ENCODE results near the gene AKTIP. TPM values are rescaled to one million over a fixed set of nuclear protein-coding genes. Genes with fewer than 3 reads are reported as not detected.

The AKTIP gene
- total and polyA plus RNA-seq, 9 of the 15 experiments (the other 6 are each of a cell fraction or from before 2014, with no cell fraction given) = 3.0 to 10.7 (median 4.4) TPM

DNA sequence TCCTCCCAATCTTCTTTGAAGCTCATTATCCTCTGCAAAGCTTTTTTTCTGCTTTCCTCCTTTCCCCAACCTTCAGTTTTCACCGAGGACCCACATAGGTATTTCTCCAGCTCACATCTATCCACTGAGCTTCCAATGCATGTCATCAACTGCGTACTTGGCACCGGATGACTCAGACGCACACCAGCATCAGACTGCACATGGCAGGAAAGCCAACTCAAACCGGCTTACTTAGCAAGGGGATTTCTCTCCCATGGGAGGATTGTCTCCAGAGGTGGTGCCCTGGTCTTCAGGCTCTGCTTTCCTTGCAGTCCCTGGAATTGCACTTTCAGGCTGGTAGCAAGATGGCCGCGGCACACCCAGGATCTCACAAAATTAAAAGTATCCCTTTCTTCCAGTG is 1.7 kb upstream of the AKTIP start:
- Histone ChIP-seq H3K9ac (ENCODE audit: insufficient read depth in 1 of 2, low read depth in 2 of 2, low read length in 2 of 2) (no peak overlapping the region), H3K4me3 (no peak overlapping the region), H3K4me2 (ENCODE audit: insufficient read depth, low read length) (no peak overlapping the region), H3K36me3 (ENCODE audit: control insufficient read depth, insufficient read depth, low read length) (no peaks in the 10 kb centered on the region), H3K79me2 (ENCODE audit: control insufficient read depth, insufficient read depth, low read length) (no peaks in the 10 kb centered on the region), H3K9me1 (ENCODE audit: control insufficient read depth, insufficient read depth, low read length) (no peaks in the 10 kb centered on the region), H3K27me3 (ENCODE audit: control insufficient read depth in 2 of 2, insufficient read depth in 2 of 2, low read length in 2 of 2) (no peaks in the 10 kb centered on the region; a peak in 2 of 5 replicates), H3K4me1 (replicated peaks in 1 of 2; ENCODE audit: control insufficient read depth in 2 of 2, insufficient read depth in 2 of 2, low read length in 2 of 2) (peaks cover 7 to 16% of the 10 kb centered on the region in 2 experiments; a peak in 4 of 5 replicates), H3K27ac (ENCODE audit: extremely low read depth, low read depth, low read length) (no peak overlapping the region), H2AFZ (ENCODE audit: low read depth, low read length) (no peak overlapping the region), H3K9me3 (replicated peaks; ENCODE audit: control insufficient read depth, insufficient read depth, low read depth, low read length) (no peaks in the 10 kb centered on the region), H4K20me1 (replicated peaks; ENCODE audit: control insufficient read depth, insufficient read depth, low read length) (no peaks in the 10 kb centered on the region)
- intact Hi-C loops (cut with micrococcal nuclease) = loop anchor here (5.0 to 10.0 kb wide), 3 partner anchors 77 to 447 kb away; no protein-coding TSS in a partner anchor
- POLR2A ChIA-PET = no interaction called here
- 78% methylated on average over 7 of the region's 7 CpGs for WGBS (ENCODE audit: insufficient coverage, low coverage, missing lambda C conversion rate)
- ATAC-seq = no peak
- CTCF ChIA-PET (ENCODE audit: low intra/inter-chr PET ratio) = no interaction called here
- no peak for FAIRE-seq
- DNase-seq (ENCODE audit: extremely low read depth in 1 of 4, low spot score in 3 of 4) = no peak
- TF ChIP-seq MTF1 (CRISPR knock-in tag; IDR thresholded peaks at IDR 0.05; ENCODE audit: borderline replicate concordance) = no peak
- no peak for TF ChIP-seq LCOR (CRISPR knock-in tag; IDR thresholded peaks at IDR 0.05)
- TF ChIP-seq, protein P1, sequence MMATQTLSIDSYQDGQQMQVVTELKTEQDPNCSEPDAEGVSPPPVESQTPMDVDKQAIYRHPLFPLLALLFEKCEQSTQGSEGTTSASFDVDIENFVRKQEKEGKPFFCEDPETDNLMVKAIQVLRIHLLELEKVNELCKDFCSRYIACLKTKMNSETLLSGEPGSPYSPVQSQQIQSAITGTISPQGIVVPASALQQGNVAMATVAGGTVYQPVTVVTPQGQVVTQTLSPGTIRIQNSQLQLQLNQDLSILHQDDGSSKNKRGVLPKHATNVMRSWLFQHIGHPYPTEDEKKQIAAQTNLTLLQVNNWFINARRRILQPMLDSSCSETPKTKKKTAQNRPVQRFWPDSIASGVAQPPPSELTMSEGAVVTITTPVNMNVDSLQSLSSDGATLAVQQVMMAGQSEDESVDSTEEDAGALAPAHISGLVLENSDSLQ (IDR thresholded peaks at IDR 0.05) = no peak
- TF ChIP-seq, protein P2, sequence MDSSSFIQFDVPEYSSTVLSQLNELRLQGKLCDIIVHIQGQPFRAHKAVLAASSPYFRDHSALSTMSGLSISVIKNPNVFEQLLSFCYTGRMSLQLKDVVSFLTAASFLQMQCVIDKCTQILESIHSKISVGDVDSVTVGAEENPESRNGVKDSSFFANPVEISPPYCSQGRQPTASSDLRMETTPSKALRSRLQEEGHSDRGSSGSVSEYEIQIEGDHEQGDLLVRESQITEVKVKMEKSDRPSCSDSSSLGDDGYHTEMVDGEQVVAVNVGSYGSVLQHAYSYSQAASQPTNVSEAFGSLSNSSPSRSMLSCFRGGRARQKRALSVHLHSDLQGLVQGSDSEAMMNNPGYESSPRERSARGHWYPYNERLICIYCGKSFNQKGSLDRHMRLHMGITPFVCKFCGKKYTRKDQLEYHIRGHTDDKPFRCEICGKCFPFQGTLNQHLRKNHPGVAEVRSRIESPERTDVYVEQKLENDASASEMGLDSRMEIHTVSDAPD (CRISPR knock-in tag; IDR thresholded peaks at IDR 0.05) = no peak
- no peak for TF ChIP-seq RBM39 (optimal IDR thresholded peaks at IDR 0.05; ENCODE audit: low read depth, low read length)
- TF ChIP-seq EZH2 (IDR thresholded peaks at IDR 0.05; ENCODE audit: borderline replicate concordance, low read depth, low read length) = no peak
- TF ChIP-seq DPF2 (IDR thresholded peaks at IDR 0.05) = no peak
- TF ChIP-seq CTBP1 (IDR thresholded peaks at IDR 0.05; ENCODE audit: borderline replicate concordance) = no peak
- in situ Hi-C loops (cut with MboI) = loop anchor here (10.0 to 25.0 kb wide), 2 partner anchors 450 to 1317 kb away; partner anchors contain the start of genes CHD9 and CHD9NB
- BruUV-seq (replicated peaks) = no TSS peak
